ENCODE results near the gene SLC23A2. TPM values are rescaled to one million over a fixed set of nuclear protein-coding genes. Genes with fewer than 3 reads are reported as not detected.
A peak's percentile ranks its signal among the peaks of the same experiment; 100 is the strongest.
"Not testable (repeated sequence)": the region's sequence is repeated elsewhere in the genome, so short reads cannot be mapped to it uniquely, and the experiment has no call there.

SLC23A2 gene
- total RNA-seq, result 10 to 100 TPM; 10.8 to 12.8 TPM
- long read RNA-seq, partial matches to known transcripts, result 0 of 3 reads
- long read RNA-seq, other reads (novel, unspliced or antisense), result 3 of 3 reads

- intact Hi-C loops (cut with DNase I), result no loop called here
- peak; percentile 61 for DNase-seq
- peak; percentile 80 to 82 for ATAC-seq
These were observed at the start of gene SLC23A2 for GRCh38 chr20:5001174-5002076. Gene SLC23A2 (minus strand): TSS chr20:5001510. CDS start chr20:4932562, 68,948 bp downstream.

GRCh38 chr20:5046656-5047339 lies 45.5 kb upstream of the SLC23A2 start:
- intact Hi-C loops (cut with DNase I), result no loop called here
- DNase-seq (no peak), ATAC-seq (no peak)

GRCh38 chr20:5045906-5046305 lies 44.6 kb upstream of the SLC23A2 start:
- intact Hi-C loops (cut with DNase I), result no loop called here
- DNase-seq (no peak), ATAC-seq (no peak)

GRCh38 chr20:5044075-5044620 lies 42.8 kb upstream of the SLC23A2 start:
- DNase-seq (no peak), ATAC-seq (no peak)
- intact Hi-C loops (cut with DNase I), result no loop called here

- no peak for DNase-seq
- intact Hi-C loops (cut with DNase I), result no loop called here
- ATAC-seq, result no peak
These were observed 40.1 kb upstream of the SLC23A2 start for GRCh38 chr20:5041433-5041832.

GRCh38 chr20:5040345-5040744 lies 39.0 kb upstream of the SLC23A2 start:
- ATAC-seq (no peak), DNase-seq (no peak)
- intact Hi-C loops (cut with DNase I), result no loop called here

GRCh38 chr20:5039889-5040288 lies 38.6 kb upstream of the SLC23A2 start:
- intact Hi-C loops (cut with DNase I), result no loop called here
- no peak for ATAC-seq
- no peak for DNase-seq

- intact Hi-C loops (cut with DNase I), result no loop called here
- ATAC-seq (no peak), DNase-seq (no peak)
These were observed 37.9 kb upstream of the SLC23A2 start for GRCh38 chr20:5039255-5039657.

GRCh38 chr20:5036828-5037227 lies 35.5 kb upstream of the SLC23A2 start:
- no peak for DNase-seq

GRCh38 chr20:5035518-5035917 lies 34.2 kb upstream of the SLC23A2 start:
- DNase-seq; intact Hi-C loops (cut with DNase I); ATAC-seq: not testable (repeated sequence)

More at GRCh38 chr20:5036828-5037227, 35.5 kb upstream of the SLC23A2 start:
- intact Hi-C loops (cut with DNase I), result no loop called here
- ATAC-seq, result no peak

- ATAC-seq, result no peak
- intact Hi-C loops (cut with DNase I), result no loop called here
- no peak for DNase-seq
These were observed 32.3 kb upstream of the SLC23A2 start for GRCh38 chr20:5033566-5033965.

GRCh38 chr20:5031701-5032100 lies 30.4 kb upstream of the SLC23A2 start:
- intact Hi-C loops (cut with DNase I); ATAC-seq; DNase-seq: not testable (repeated sequence)

- intact Hi-C loops (cut with DNase I), result no loop called here
- ATAC-seq, result no peak
- no peak for DNase-seq
These were observed 29.9 kb upstream of the SLC23A2 start for GRCh38 chr20:5031206-5031557.

GRCh38 chr20:5030348-5031205 lies 29.3 kb upstream of the SLC23A2 start:
- intact Hi-C loops (cut with DNase I), result no loop called here
- ATAC-seq (no peak), DNase-seq (no peak)

- intact Hi-C loops (cut with DNase I); ATAC-seq; DNase-seq: not testable (repeated sequence)
These were observed 27.1 kb upstream of the SLC23A2 start for GRCh38 chr20:5028258-5029059.

- DNase-seq, result no peak
- intact Hi-C loops (cut with DNase I), result no loop called here
- ATAC-seq, result peak in 1 of 2 donors; percentile 26
These were observed 23.7 kb upstream of the SLC23A2 start for GRCh38 chr20:5024982-5025381.

GRCh38 chr20:5024103-5024502 lies 22.8 kb upstream of the SLC23A2 start:
- ATAC-seq (no peak), DNase-seq (no peak)
- intact Hi-C loops (cut with DNase I), result no loop called here

- ATAC-seq; intact Hi-C loops (cut with DNase I); DNase-seq: not testable (repeated sequence)
These were observed 21.9 kb upstream of the SLC23A2 start for GRCh38 chr20:5023171-5023570.
